ENCODE data around the gene TEAD1. TPM values are rescaled to one million over a fixed set of nuclear protein-coding genes. Genes with fewer than 3 reads are reported as not detected.

TEAD1 gene
- total and polyA plus RNA-seq, 9 of the 15 experiments (the other 6 are each of a cell fraction or from before 2014, with no cell fraction given) = 1.7 to 17.7 (median 10.8) TPM

DNA sequence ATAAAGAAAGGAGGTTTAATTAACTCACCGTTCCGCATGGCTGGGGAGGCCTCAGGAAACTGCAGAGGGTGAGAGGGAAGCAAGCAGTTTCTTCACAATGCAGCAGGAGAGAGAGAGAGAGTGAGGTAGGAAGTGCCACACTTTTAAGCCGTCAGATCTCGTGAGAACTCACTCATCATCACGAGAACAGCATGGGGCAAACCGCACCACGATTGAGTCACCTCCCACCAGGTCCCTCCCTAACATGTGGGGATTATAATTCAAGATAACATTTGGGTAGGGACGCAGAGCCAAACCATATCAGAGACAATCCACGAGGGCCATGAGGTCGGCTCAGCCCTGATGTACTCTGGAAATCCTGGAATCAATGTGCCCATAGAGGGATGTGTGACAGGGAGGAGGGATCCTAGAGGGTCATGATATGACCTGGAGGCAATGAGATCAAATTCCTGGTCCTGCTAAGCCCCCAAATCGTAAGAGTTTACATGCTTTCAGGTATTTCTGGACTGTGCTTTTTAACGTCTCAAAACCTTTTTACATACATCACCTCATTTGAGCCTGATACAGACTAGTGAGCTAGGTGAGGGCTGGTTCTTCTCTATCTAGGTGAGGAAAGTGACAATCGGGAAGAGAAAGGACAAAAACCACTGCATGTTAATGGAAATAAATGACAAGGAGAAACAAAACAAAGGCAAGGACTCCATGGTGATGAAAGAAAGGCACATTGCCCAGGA is 315.4 kb downstream of the TEAD1 start:
- Histone ChIP-seq H3K4me2 (ENCODE audit: insufficient read depth, low read length) (peak overlapping the region; percentile 80), H3K36me3 (ENCODE audit: control insufficient read depth, insufficient read depth, low read length) (peaks cover 39% of the 10 kb centered on the region), H3K4me1 (replicated peaks in 1 of 2; ENCODE audit: control insufficient read depth in 2 of 2, insufficient read depth in 2 of 2, low read length in 2 of 2) (peaks cover 9 to 40% of the 10 kb centered on the region in 2 experiments; a peak in 3 of 5 replicates), H3K79me2 (ENCODE audit: control insufficient read depth, insufficient read depth, low read length) (peaks cover 48% of the 10 kb centered on the region), H4K20me1 (replicated peaks; ENCODE audit: control insufficient read depth, insufficient read depth, low read length) (peaks cover 5% of the 10 kb centered on the region; the same call in 1 of the 2 replicates), H3K27ac (ENCODE audit: extremely low read depth, low read depth, low read length) (peak overlapping the region; percentile 65), H3K27me3 (ENCODE audit: control insufficient read depth in 2 of 2, insufficient read depth in 2 of 2, low read length in 2 of 2) (no peaks in the 10 kb centered on the region), H3K9me1 (ENCODE audit: control insufficient read depth, insufficient read depth, low read length) (no peaks in the 10 kb centered on the region), H2AFZ (ENCODE audit: low read depth, low read length) (peak overlapping the region; percentile 75), H3K9me3 (replicated peaks; ENCODE audit: control insufficient read depth, insufficient read depth, low read depth, low read length) (no peaks in the 10 kb centered on the region), H3K4me3 (peak overlapping the region; percentile 51), H3K9ac (ENCODE audit: insufficient read depth in 1 of 2, low read depth in 2 of 2, low read length in 2 of 2) (peak overlapping the region; percentile 67 to 89; a peak in 3 of 4 replicates)
- BruUV-seq (replicated peaks) = no TSS peak
- ChIA-PET POLR2A (interaction anchor here (0.7 to 2.1 kb wide), 4 partner anchors 9 to 33 kb away, joined by 3 to 7 read pairs (median 4); no protein-coding TSS in a partner anchor), CTCF (ENCODE audit: low intra/inter-chr PET ratio) (no interaction called here)
- FAIRE-seq = peak; percentile 98
- in situ Hi-C loops (cut with MboI) (loop anchor here (10.0 kb wide), 1 partner anchor 125 kb away; no protein-coding TSS in a partner anchor), intact Hi-C loops (cut with micrococcal nuclease) (loop anchor here (2.0 kb wide), 1 partner anchor 115 kb away; no protein-coding TSS in a partner anchor)
- peak; percentile 75 to 97 (median 80) for DNase-seq (ENCODE audit: extremely low read depth in 1 of 4, low spot score in 3 of 4)
- peak; percentile 90 for ATAC-seq
- WGBS (ENCODE audit: insufficient coverage, low coverage, missing lambda C conversion rate) = 3% methylated on average over 13 of the region's 13 CpGs
- no peak for TF ChIP-seq BRD9 (IDR thresholded peaks at IDR 0.05; ENCODE audit: low read depth, partially characterized antibody)
- TF ChIP-seq ZNF830 (CRISPR knock-in tag; IDR thresholded peaks at IDR 0.05) = no peak
- TF ChIP-seq, protein P1, sequence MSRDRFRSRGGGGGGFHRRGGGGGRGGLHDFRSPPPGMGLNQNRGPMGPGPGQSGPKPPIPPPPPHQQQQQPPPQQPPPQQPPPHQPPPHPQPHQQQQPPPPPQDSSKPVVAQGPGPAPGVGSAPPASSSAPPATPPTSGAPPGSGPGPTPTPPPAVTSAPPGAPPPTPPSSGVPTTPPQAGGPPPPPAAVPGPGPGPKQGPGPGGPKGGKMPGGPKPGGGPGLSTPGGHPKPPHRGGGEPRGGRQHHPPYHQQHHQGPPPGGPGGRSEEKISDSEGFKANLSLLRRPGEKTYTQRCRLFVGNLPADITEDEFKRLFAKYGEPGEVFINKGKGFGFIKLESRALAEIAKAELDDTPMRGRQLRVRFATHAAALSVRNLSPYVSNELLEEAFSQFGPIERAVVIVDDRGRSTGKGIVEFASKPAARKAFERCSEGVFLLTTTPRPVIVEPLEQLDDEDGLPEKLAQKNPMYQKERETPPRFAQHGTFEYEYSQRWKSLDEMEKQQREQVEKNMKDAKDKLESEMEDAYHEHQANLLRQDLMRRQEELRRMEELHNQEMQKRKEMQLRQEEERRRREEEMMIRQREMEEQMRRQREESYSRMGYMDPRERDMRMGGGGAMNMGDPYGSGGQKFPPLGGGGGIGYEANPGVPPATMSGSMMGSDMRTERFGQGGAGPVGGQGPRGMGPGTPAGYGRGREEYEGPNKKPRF (IDR thresholded peaks at IDR 0.05; ENCODE audit: low read depth, low read length) = no peak
- TF ChIP-seq ZBED1 (IDR thresholded peaks at IDR 0.05) = peak; percentile 63; the same call in 1 of the 2 replicates
- no peak for TF ChIP-seq ARID2 (IDR thresholded peaks at IDR 0.05)
- no peak for TF ChIP-seq XRCC4 (IDR thresholded peaks at IDR 0.05; ENCODE audit: extremely low read depth, insufficient read depth, insufficient read length)
- TF ChIP-seq POLR2AphosphoS2 (IDR thresholded peaks at IDR 0.05; ENCODE audit: low read length) = no peak; the same call in 1 of the 2 replicates
- no peak for TF ChIP-seq SIX5 (IDR thresholded peaks at IDR 0.05; ENCODE audit: borderline replicate concordance in 1 of 2, insufficient read depth in 1 of 2, low read depth in 1 of 2, low read length in 2 of 2)
- TF ChIP-seq ZNF175 (CRISPR knock-in tag; IDR thresholded peaks at IDR 0.05; ENCODE audit: low read depth) = 0 out of 2 replicates have a peak, but pooled peaks have one; percentile 25
- TF ChIP-seq, protein P2, sequence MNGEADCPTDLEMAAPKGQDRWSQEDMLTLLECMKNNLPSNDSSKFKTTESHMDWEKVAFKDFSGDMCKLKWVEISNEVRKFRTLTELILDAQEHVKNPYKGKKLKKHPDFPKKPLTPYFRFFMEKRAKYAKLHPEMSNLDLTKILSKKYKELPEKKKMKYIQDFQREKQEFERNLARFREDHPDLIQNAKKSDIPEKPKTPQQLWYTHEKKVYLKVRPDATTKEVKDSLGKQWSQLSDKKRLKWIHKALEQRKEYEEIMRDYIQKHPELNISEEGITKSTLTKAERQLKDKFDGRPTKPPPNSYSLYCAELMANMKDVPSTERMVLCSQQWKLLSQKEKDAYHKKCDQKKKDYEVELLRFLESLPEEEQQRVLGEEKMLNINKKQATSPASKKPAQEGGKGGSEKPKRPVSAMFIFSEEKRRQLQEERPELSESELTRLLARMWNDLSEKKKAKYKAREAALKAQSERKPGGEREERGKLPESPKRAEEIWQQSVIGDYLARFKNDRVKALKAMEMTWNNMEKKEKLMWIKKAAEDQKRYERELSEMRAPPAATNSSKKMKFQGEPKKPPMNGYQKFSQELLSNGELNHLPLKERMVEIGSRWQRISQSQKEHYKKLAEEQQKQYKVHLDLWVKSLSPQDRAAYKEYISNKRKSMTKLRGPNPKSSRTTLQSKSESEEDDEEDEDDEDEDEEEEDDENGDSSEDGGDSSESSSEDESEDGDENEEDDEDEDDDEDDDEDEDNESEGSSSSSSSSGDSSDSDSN (IDR thresholded peaks at IDR 0.05; ENCODE audit: borderline replicate concordance in 1 of 2, low read depth in 2 of 2, low read length in 2 of 2) = no peak
- TF ChIP-seq SAP30 (IDR thresholded peaks at IDR 0.05; ENCODE audit: borderline replicate concordance, insufficient read depth, low read depth, low read length, poor library complexity, severe bottlenecking) = no peak
- peak; percentile 67 for TF ChIP-seq LCOR (CRISPR knock-in tag; IDR thresholded peaks at IDR 0.05)
- TF ChIP-seq TAF1 (IDR thresholded peaks at IDR 0.05; ENCODE audit: control insufficient read depth, extremely low read depth, insufficient read depth, low read length, severe bottlenecking) = peak; percentile 97
